ENCODE data around the gene CCNB3. TPM values are rescaled to one million over a fixed set of nuclear protein-coding genes. Genes with fewer than 3 reads are reported as not detected.

The CCNB3 gene
- total and polyA plus RNA-seq, 2 of the 4 experiments (the other 2 are of a cell fraction), result 0.09 to 0.18 TPM

DNA sequence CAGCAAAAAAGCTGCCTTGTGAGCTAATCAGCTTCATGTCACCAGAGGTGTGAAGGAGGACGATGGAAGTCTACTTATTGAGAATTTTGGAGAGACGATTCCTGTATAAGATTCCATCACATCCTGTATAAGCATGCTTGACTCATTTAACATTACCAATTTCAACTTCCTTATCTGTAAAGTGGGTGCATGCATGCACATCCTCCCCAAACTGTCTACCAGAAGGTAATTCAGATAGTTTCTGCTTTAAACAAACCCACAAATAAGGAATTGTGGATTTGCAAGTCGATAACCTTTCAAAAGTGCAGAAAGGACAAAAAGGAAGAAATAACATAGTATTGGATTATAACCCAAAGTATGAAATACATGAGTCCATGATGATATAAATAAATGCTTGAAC lies 34.8 kb upstream of the CCNB3 start:
- BruUV-seq (replicated peaks), result no TSS peak
- Histone ChIP-seq H3K9ac (ENCODE audit: low read depth, low read length) (no peak overlapping the region), H3K56ac (ENCODE audit: extremely low read depth, insufficient read depth, low read length) (no peak overlapping the region), H3K27me3 (ENCODE audit: control insufficient read depth, insufficient read depth, low read length) (peaks cover 5% of the 10 kb centered on the region; the same call in 1 of the 2 replicates), H2BK5ac (ENCODE audit: low read depth, low read length, poor library complexity, severe bottlenecking) (no peak overlapping the region), H4K5ac (ENCODE audit: low read depth, low read length) (no peak overlapping the region), H2AK5ac (ENCODE audit: low read depth, low read length) (no peak overlapping the region), H3K9me1 (ENCODE audit: insufficient read depth, low read length) (no peaks in the 10 kb centered on the region), H3K9me3 (ENCODE audit: control insufficient read depth, insufficient read depth, low read length) (no peaks in the 10 kb centered on the region), H3K18ac (ENCODE audit: low read depth, low read length) (no peak overlapping the region), H3K4me3 (ENCODE audit: insufficient read depth, low read depth, low read length) (no peak overlapping the region), H2BK120ac (ENCODE audit: low read depth, low read length) (no peak overlapping the region), H3K4me1 (ENCODE audit: control insufficient read depth, insufficient read depth, low read length) (no peaks in the 10 kb centered on the region), H2AK9ac (replicated peaks; ENCODE audit: low read depth, low read length, poor library complexity) (no peak overlapping the region), H4K8ac (ENCODE audit: low read depth in 2 of 2, low read length in 2 of 2) (no peak overlapping the region), H2BK15ac (ENCODE audit: low read depth, low read length) (no peak overlapping the region), H2AFZ (replicated peaks; ENCODE audit: low read length, poor library complexity) (no peak overlapping the region), H3K14ac (replicated peaks; ENCODE audit: low read depth, low read length) (no peak overlapping the region), H3K4ac (ENCODE audit: low read depth, low read length) (no peak overlapping the region), H3K4me2 (ENCODE audit: low read depth, low read length) (no peak overlapping the region), H2BK20ac (ENCODE audit: low read depth, low read length) (no peak overlapping the region), H3K79me1 (ENCODE audit: low read depth in 1 of 2, low read length in 2 of 2) (no peaks in the 10 kb centered on the region), H3K23ac (ENCODE audit: low read depth, low read length) (no peak overlapping the region), H3K36me3 (ENCODE audit: control insufficient read depth, insufficient read depth, low read length) (no peaks in the 10 kb centered on the region), H4K20me1 (ENCODE audit: insufficient read depth, low read length) (no peaks in the 10 kb centered on the region), H3K27ac (ENCODE audit: insufficient read depth, low read length) (no peak overlapping the region), H4K91ac (ENCODE audit: insufficient read depth, low read depth, low read length) (no peak overlapping the region)
- POLR2A ChIA-PET (ENCODE audit: unreplicated experiment), result no interaction called here
- CTCF ChIA-PET, result no interaction called here
- DNase-seq (no peak), ATAC-seq (ENCODE audit: low read depth) (no peak)
- dilution Hi-C loops (cut with HindIII; ENCODE audit: low sequenced_read_pairs, unreplicated experiment) (no loop called here), intact Hi-C loops (cut with micrococcal nuclease) (no loop called here), in situ Hi-C loops (cut with MboI; ENCODE audit: low sequenced_read_pairs) (no loop called here)
- TF ChIP-seq BHLHE40 (IDR thresholded peaks at IDR 0.05; ENCODE audit: low read depth, low read length) (no peak), POLR2A (IDR thresholded peaks at IDR 0.05; ENCODE audit: low read depth, low read length) (no peak), RAD21 (IDR thresholded peaks at IDR 0.05; ENCODE audit: low read length) (no peak), NFE2L2 (IDR thresholded peaks at IDR 0.05; ENCODE audit: low read depth, low read length) (no peak), FOS (IDR thresholded peaks at IDR 0.05; ENCODE audit: low read depth, low read length) (no peak), MAZ (IDR thresholded peaks at IDR 0.05; ENCODE audit: borderline replicate concordance, low read depth, low read length) (no peak), CHD1 (IDR thresholded peaks at IDR 0.05; ENCODE audit: low read depth, low read length) (no peak), RCOR1 (IDR thresholded peaks at IDR 0.05; ENCODE audit: insufficient replicate concordance, low read length) (no peak), RFX5 (IDR thresholded peaks at IDR 0.05; ENCODE audit: low read depth, low read length) (no peak), SMC3 (IDR thresholded peaks at IDR 0.05; ENCODE audit: low read depth, low read length) (no peak), MXI1 (IDR thresholded peaks at IDR 0.05; ENCODE audit: borderline replicate concordance, low read depth, low read length) (no peak), MAFK (IDR thresholded peaks at IDR 0.05; ENCODE audit: low read depth, low read length) (no peak), CEBPB (IDR thresholded peaks at IDR 0.05; ENCODE audit: low read depth, low read length) (no peak)
- TF ChIP-seq, protein P1, sequence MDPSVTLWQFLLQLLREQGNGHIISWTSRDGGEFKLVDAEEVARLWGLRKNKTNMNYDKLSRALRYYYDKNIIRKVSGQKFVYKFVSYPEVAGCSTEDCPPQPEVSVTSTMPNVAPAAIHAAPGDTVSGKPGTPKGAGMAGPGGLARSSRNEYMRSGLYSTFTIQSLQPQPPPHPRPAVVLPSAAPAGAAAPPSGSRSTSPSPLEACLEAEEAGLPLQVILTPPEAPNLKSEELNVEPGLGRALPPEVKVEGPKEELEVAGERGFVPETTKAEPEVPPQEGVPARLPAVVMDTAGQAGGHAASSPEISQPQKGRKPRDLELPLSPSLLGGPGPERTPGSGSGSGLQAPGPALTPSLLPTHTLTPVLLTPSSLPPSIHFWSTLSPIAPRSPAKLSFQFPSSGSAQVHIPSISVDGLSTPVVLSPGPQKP (IDR thresholded peaks at IDR 0.05; ENCODE audit: borderline replicate concordance, low read depth, low read length), result no peak
- TF ChIP-seq, protein P2, sequence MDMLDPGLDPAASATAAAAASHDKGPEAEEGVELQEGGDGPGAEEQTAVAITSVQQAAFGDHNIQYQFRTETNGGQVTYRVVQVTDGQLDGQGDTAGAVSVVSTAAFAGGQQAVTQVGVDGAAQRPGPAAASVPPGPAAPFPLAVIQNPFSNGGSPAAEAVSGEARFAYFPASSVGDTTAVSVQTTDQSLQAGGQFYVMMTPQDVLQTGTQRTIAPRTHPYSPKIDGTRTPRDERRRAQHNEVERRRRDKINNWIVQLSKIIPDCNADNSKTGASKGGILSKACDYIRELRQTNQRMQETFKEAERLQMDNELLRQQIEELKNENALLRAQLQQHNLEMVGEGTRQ (IDR thresholded peaks at IDR 0.05; ENCODE audit: low read depth, low read length), result no peak
- TF ChIP-seq, protein P3, sequence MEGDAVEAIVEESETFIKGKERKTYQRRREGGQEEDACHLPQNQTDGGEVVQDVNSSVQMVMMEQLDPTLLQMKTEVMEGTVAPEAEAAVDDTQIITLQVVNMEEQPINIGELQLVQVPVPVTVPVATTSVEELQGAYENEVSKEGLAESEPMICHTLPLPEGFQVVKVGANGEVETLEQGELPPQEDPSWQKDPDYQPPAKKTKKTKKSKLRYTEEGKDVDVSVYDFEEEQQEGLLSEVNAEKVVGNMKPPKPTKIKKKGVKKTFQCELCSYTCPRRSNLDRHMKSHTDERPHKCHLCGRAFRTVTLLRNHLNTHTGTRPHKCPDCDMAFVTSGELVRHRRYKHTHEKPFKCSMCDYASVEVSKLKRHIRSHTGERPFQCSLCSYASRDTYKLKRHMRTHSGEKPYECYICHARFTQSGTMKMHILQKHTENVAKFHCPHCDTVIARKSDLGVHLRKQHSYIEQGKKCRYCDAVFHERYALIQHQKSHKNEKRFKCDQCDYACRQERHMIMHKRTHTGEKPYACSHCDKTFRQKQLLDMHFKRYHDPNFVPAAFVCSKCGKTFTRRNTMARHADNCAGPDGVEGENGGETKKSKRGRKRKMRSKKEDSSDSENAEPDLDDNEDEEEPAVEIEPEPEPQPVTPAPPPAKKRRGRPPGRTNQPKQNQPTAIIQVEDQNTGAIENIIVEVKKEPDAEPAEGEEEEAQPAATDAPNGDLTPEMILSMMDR (conservative IDR thresholded peaks at IDR 0.05; ENCODE audit: low read depth, low read length), result no peak
- WGBS, 2 experiments (ENCODE audit: extremely low coverage in 2 of 2, insufficient read length in 1 of 2), result no CpG with 5 or more reads among the region's 3 CpGs
